Skeletal muscle satellite cell (primary cell): Measurements from ENCODE around the gene SPIRE1.

ENCODE experiments used
- H3K27me3 ChIP-seq: 2 replicates; pipeline ENCODE4 v1.7.0; 2013; ENCODE audit warnings: low read length; ENCODE audit not compliant: control insufficient read depth, insufficient read depth
- H3K36me3 ChIP-seq: 2 replicates; pipeline ENCODE4 v1.7.0; 2013; ENCODE audit warnings: mild to moderate bottlenecking, control low read depth, low read length; ENCODE audit not compliant: insufficient read depth
- H3K4me1 ChIP-seq: 2 replicates; pipeline ENCODE4 v1.7.0; 2013; ENCODE audit warnings: low read length; ENCODE audit not compliant: control insufficient read depth, insufficient read depth
- H3K4me2 ChIP-seq: 2 replicates; pipeline ENCODE4 v1.7.0; 2013; ENCODE audit warnings: mild to moderate bottlenecking, low read length
- H3K4me3 ChIP-seq: 2 replicates; pipeline ENCODE4 v1.7.0; 2013; ENCODE audit warnings: low read length
- H3K9ac ChIP-seq: 2 replicates; pipeline ENCODE4 v1.7.0; 2013; ENCODE audit warnings: mild to moderate bottlenecking, low read depth, low read length, moderate library complexity
- H3K9me3 ChIP-seq: replicated peaks from 2 replicates; pipeline ENCODE4 v1.7.0; 2013; ENCODE audit warnings: mild to moderate bottlenecking, control low read depth, low read length

Gene SPIRE1

DNA sequence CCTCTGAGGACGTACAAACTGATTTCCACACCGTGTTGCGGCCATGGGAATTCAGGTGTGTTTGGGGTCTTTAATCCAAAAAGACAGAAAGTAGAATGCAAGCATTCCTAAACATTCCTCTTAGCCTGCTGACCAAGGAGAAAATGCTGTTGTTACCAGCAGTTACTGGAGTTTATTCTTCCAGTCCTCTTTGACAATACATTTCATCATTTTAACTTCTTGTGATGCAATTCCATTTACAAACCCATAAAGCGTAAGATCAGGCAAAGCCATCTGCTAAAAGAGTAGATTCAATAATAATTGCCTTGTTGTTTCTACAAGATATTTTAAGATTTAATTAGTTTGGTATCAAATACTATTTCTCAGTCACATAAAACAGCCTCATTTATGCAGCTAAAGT lies 32.7 kb downstream of the SPIRE1 start:
- Histone ChIP-seq H3K9ac (no peak overlapping the region), H3K36me3 (peaks cover 5% of the 10 kb centered on the region), H3K4me1 (peaks cover 23% of the 10 kb centered on the region), H3K4me3 (no peak overlapping the region), H3K4me2 (no peak overlapping the region), H3K9me3 (no peaks in the 10 kb centered on the region), H3K27me3 (no peaks in the 10 kb centered on the region)

DNA sequence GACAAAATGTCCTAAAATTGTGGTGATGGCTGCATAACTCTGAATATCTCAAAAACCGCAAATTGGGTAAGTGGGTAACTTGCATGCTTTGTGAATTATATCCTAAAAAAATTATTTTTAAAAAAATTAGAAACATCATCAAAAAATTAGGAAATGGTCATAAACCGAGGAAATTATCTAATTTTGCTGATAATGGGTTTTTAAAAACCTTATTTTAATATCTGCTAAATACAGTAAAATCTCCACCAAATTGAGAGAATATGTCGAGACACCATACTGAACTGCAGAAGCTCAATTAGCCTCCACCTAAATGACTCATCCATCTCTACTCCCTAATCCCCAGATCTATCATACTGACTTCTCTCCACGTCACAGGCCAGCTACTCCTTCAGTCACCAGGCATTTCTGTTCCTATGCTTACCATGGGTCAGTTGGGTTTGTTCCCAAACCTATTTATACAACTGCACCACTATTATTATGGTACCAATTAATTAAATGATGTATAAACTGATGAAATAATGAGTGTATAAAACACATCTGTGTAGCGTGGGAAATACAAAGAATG lies 36.1 kb downstream of the SPIRE1 start:
- H3K9ac ChIP-seq: no peak overlapping the region
- H3K4me1 ChIP-seq: peaks cover 7% of the 10 kb centered on the region
- no peak overlapping the region for H3K4me2 ChIP-seq
- peaks cover 5% of the 10 kb centered on the region for H3K36me3 ChIP-seq
- H3K4me3 ChIP-seq: no peak overlapping the region
- H3K9me3 ChIP-seq: no peaks in the 10 kb centered on the region
- H3K27me3 ChIP-seq: no peaks in the 10 kb centered on the region

DNA sequence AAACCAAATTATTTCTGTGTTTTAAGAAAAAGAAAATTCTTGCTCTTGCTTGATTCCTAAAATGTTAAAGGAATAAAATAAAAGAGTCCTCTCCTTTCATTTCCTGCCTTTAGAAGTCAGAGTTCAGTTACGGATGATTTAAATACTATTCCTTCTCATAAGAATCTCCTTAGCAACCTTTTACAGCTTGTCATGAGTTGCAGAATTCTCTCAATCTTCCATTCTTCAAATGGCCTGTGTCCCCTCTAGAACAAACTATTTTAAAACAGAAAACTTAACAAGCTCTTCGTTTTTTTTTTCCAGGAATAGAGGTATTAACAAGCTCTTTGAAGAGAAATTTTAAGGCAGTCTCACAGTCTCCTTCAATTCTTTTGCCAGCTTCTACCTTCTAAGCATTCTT lies 42.2 kb downstream of the SPIRE1 start:
- H3K4me3 ChIP-seq: no peak overlapping the region
- no peak overlapping the region for H3K4me2 ChIP-seq
- no peaks in the 10 kb centered on the region for H3K27me3 ChIP-seq
- H3K9me3 ChIP-seq: no peaks in the 10 kb centered on the region
- no peaks in the 10 kb centered on the region for H3K36me3 ChIP-seq
- no peak overlapping the region for H3K9ac ChIP-seq
- H3K4me1 ChIP-seq: peaks cover 6% of the 10 kb centered on the region

DNA sequence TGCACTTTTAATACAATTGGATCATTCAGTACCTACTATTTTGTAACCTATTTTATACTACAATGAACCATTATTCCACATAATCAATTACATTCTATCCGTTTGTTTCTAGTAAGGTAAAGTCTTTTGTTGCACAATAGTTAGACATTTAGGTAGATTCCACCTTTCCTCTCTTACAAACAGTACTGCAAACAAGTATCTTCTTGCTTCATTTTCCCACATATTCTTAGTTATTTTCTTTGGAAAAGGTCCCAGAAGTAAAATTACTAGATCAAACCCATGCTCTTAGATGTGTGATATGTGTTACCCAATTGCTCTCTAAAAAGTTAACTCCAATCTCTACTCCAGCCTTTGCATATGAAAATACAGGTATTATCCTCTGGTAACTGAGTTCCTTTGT lies 49.6 kb downstream of the SPIRE1 start:
- H3K27me3 ChIP-seq: no peaks in the 10 kb centered on the region
- H3K9me3 ChIP-seq: no peaks in the 10 kb centered on the region
- no peaks in the 10 kb centered on the region for H3K36me3 ChIP-seq
- peaks cover 54% of the 10 kb centered on the region for H3K4me1 ChIP-seq
- no peak overlapping the region for H3K9ac ChIP-seq
- peak overlapping the region; percentile 32 for H3K4me2 ChIP-seq
- no peak overlapping the region for H3K4me3 ChIP-seq

DNA sequence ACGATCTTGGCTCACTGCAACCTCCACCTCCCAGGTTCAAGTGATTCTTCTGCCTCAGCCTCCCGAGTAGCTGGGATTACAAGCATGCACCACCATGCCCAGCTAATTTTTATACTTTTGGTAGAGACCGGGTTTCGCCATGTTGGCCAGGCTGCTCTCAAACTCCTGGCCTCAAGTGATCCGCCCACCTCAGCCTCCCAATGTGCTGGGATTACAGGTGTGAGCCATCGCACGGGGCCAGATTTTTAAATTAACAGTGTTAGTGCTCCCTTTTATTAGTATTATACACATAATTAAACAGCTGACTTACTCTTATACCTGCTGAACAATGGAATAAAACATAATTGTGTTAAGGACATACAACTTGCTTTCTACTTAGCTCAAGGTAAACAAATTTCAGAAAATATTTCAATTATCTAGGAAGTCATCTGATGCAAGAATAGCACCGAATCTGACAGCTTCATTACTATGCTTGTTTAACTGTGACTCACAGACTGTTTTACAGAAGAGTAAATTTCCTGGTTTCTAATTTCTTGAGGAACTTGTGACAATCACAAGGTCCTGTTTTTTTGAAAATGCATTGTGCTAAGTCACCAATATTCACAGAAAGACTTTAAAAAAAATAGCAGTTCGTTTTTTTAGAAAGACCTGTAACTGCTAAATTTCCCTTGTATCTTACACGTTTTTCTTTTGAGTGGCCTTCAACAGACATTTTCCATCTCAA lies 51.2 kb downstream of the SPIRE1 start:
- H3K9me3 ChIP-seq: no peaks in the 10 kb centered on the region
- H3K4me2 ChIP-seq: peak overlapping the region; percentile 72
- peak overlapping the region; percentile 20 for H3K4me3 ChIP-seq
- H3K9ac ChIP-seq: peak overlapping the region; percentile 77
- H3K36me3 ChIP-seq: no peaks in the 10 kb centered on the region
- H3K4me1 ChIP-seq: peaks cover 54% of the 10 kb centered on the region
- H3K27me3 ChIP-seq: no peaks in the 10 kb centered on the region

DNA sequence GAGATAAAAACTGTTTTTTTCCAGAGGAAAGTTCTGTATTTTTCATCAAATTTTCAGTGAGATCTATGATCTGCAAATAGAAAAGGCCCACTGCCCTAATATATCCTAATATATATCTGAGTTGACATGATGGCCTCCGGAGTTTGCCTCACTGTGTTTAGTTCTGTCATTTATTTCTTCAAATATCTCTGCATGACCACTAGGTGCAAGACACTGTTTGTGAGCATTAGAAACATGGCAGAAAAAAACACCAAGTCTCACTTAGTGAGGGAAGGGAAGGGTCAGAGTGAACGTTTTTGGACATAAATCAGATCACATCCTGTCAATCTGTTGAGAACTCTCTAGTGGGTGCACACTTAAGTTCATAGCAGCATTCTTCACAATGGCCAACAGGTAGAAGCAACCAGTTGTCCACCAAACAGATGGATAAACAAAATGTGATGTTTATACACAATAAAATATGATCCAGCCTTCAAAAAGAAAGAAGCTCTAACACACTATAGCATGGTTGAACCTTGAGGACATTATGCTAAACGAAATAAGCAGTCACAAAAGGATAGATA lies 53.4 kb downstream of the SPIRE1 start:
- H3K4me3 ChIP-seq: no peak overlapping the region
- H3K9me3 ChIP-seq: no peaks in the 10 kb centered on the region
- H3K9ac ChIP-seq: no peak overlapping the region
- H3K4me1 ChIP-seq: peaks cover 50% of the 10 kb centered on the region
- no peak overlapping the region for H3K4me2 ChIP-seq
- H3K27me3 ChIP-seq: no peaks in the 10 kb centered on the region
- no peaks in the 10 kb centered on the region for H3K36me3 ChIP-seq

DNA sequence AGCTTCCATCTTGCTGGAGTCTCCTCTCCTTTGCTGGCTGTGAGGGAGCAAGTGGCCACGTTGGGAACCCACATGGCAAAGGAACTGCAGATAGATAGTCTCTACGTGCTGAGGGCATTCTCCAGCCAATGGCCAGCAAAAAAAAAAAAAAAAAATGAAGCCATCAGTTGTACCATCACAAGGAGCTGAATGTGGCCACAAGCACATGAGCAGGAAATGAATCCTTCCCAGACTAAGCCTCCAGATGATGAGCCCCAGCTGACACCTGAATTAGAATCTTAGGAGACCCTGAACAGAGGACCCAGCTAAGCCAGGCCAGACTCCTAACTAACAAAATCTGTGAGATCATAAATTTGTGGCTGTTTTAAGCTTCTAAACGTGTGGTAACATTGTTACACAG lies 57.9 kb downstream of the SPIRE1 start:
- Histone ChIP-seq H3K4me3 (no peak overlapping the region), H3K27me3 (no peaks in the 10 kb centered on the region), H3K36me3 (no peaks in the 10 kb centered on the region), H3K4me2 (no peak overlapping the region), H3K9me3 (no peaks in the 10 kb centered on the region), H3K4me1 (peaks cover 53% of the 10 kb centered on the region), H3K9ac (peak overlapping the region; percentile 79)

DNA sequence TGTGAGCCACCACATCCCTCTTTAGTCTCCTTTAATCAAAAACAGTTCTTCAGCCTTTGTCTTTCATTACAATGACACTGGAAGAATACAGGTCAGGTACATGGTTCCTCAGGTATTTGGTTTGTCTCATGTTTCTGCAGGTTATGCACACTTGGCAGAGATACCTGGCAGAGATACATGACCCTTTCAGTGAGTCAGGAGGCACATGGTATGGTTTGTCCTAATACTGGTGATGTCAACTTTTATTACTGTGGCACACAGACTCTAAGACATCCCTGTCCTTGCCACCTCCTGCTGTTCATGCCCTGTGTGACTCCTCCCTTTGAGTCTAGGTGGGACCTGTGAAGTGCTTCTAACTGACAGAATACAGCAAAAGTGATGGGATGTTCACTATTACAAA lies 58.4 kb downstream of the SPIRE1 start:
- Histone ChIP-seq H3K4me2 (no peak overlapping the region), H3K27me3 (no peaks in the 10 kb centered on the region), H3K9me3 (no peaks in the 10 kb centered on the region), H3K4me1 (peaks cover 49% of the 10 kb centered on the region), H3K4me3 (peak overlapping the region; percentile 7), H3K9ac (peak overlapping the region; percentile 79), H3K36me3 (no peaks in the 10 kb centered on the region)

DNA sequence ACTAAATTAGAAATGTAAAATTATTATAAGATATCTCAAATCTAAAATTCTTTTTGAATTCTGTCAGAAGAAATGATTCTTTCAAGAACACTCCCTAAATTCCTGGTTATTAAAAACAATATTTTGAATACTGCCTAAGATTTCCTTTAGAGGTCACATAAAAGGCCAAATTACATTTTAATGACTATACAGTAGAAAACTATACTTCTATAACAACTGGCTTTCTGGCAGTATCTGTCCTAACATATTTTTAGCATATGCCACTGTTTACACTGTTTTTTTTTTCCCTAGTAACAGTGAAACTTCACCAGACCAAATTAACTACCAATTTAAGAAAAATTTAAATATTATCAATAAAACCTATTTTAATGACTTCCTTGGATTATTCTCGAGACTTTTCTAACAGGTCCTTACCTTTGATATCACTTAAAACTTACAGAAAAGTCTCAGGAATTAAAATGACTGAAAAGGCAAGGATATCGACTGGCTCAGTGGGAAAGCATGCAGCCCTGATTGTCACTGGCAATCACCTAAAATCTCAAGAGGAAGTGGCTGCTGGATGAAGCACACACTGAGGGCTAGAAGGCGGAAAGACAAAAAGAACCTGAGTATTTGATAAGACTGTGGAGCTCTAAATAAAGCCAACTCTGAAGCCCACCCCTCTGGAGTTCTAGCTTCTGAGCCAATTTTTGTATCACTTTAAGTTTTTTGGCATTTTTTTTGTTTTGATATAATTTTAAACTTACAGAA lies 59.6 kb downstream of the SPIRE1 start:
- Histone ChIP-seq H3K4me1 (peaks cover 48% of the 10 kb centered on the region), H3K36me3 (no peaks in the 10 kb centered on the region), H3K9me3 (no peaks in the 10 kb centered on the region), H3K27me3 (no peaks in the 10 kb centered on the region), H3K9ac (peak overlapping the region; percentile 79), H3K4me3 (peak overlapping the region; percentile 41), H3K4me2 (peak overlapping the region; percentile 76)

DNA sequence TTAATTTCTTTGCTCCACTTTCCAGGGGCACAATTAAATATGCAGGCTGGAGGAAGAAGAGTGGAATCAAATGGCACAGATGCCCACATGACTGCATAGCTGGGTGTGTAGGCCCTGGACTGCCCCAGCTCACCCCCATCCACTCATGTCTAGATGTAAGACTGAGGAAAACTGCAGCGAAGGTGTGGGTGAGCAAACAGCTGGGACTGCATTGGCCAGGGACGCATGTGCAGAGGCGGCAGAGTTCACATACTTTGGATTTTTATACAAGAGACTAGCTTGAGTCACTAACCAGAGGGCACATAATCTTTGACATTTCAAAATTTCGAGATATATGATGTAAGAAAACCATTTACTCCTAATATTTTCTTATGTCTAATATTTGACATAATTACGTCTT lies 60.1 kb downstream of the SPIRE1 start:
- no peaks in the 10 kb centered on the region for H3K27me3 ChIP-seq
- peak overlapping the region; percentile 79 for H3K9ac ChIP-seq
- H3K9me3 ChIP-seq: no peaks in the 10 kb centered on the region
- no peaks in the 10 kb centered on the region for H3K36me3 ChIP-seq
- peak overlapping the region; percentile 36 for H3K4me3 ChIP-seq
- peaks cover 48% of the 10 kb centered on the region for H3K4me1 ChIP-seq
- H3K4me2 ChIP-seq: peak overlapping the region; percentile 76

DNA sequence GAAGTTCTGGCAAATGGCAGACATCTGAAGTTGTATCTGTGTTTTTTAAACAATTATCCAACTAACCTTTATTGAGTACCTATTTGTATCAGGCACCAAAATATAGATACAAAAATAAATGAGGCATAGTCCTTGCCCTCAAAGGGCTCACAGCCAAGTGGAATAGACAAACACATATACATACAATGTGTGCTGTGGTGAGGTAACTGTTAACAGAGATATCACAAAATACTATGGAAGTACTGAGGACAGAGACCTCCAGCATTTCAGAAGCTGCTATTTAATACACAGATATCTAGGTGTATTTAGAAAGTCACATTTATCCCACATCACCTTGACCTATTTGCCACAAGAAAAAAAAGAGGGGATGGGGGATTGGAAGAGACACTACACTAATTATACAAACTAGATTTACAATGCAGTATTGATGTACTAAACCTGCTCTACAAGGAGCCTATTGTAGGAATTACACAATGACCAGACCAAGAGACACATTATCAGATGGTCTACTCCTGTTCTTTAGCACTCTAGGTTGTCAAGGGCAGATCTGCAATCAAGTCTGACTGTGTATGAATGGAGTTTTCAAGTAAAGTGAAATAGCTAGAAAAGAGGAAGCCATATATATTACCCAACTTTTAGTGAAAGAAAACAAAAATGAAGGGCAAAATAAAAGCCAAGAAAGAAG lies 62.2 kb downstream of the SPIRE1 start:
- H3K9me3 ChIP-seq: no peaks in the 10 kb centered on the region
- no peaks in the 10 kb centered on the region for H3K36me3 ChIP-seq
- H3K4me1 ChIP-seq: peaks cover 48% of the 10 kb centered on the region
- H3K27me3 ChIP-seq: no peaks in the 10 kb centered on the region
- H3K4me3 ChIP-seq: no peak overlapping the region
- H3K4me2 ChIP-seq: no peak overlapping the region
- H3K9ac ChIP-seq: no peak overlapping the region
